Endothelial cell of umbilical vein (primary cell): ENCODE measurements around the gene MROH9.

Source experiments
- EZH2 ChIP-seq: IDR thresholded peaks from 2 replicates; pipeline ENCODE4 v1.6.1; 2012; ENCODE audit warnings: borderline replicate concordance, low read depth, mild to moderate bottlenecking, moderate library complexity, low read length, inconsistent platforms; ENCODE audit not compliant: severe bottlenecking
- FOS ChIP-seq: IDR thresholded peaks from 2 replicates; pipeline ENCODE4 v1.6.1; 2011; ENCODE audit warnings: mild to moderate bottlenecking, low read length, moderate library complexity, borderline replicate concordance; ENCODE audit not compliant: insufficient read depth
- GATA2 ChIP-seq: IDR thresholded peaks from 2 replicates; pipeline ENCODE4 v1.7.0; 2011; ENCODE audit warnings: low read depth, mild to moderate bottlenecking, moderate library complexity, mixed read lengths, low read length; ENCODE audit not compliant: insufficient read length, insufficient read depth
- JUN ChIP-seq: IDR thresholded peaks from 2 replicates; pipeline ENCODE4 v1.6.1; 2011; ENCODE audit warnings: borderline replicate concordance, low read depth; ENCODE audit not compliant: insufficient read length, insufficient read depth
- MAX ChIP-seq: IDR thresholded peaks from 2 replicates; pipeline ENCODE4 v1.6.1; 2011; ENCODE audit not compliant: insufficient read depth, insufficient read length
- MYC ChIP-seq: IDR thresholded peaks from one replicate; pipeline ENCODE4 v1.6.1; 2011; ENCODE audit warnings: mild to moderate bottlenecking, low read depth, low read length
- POLR2A ChIP-seq: IDR thresholded peaks from 2 replicates; pipeline ENCODE4 v1.6.1; 2012; ENCODE audit warnings: low read depth, mild to moderate bottlenecking, control low read depth, low read length
- POLR2AphosphoS5 ChIP-seq: IDR thresholded peaks from 2 replicates; pipeline ENCODE4 v1.6.1; 2012; ENCODE audit warnings: low read depth, mild to moderate bottlenecking, control low read depth, low read length, moderate library complexity; ENCODE audit not compliant: insufficient read depth
- TF ChIP-seq, protein P1 (sequence below), 2 donors: IDR thresholded peaks; 1 replicate in 1 of 2; 2 replicates in 1 of 2; pipeline ENCODE4 v1.5.1; 2011; ENCODE audit warnings: low read length in 2 of 2, mild to moderate bottlenecking in 2 of 2, moderate library complexity in 2 of 2, control low read depth in 1 of 2, inconsistent platforms in 1 of 2, low read depth in 1 of 2; ENCODE audit not compliant: insufficient read depth in 1 of 2; ENCODE audit errors: extremely low read depth in 1 of 2

GRCh38 chr1:170978371-170978910 is 43.1 kb downstream of the MROH9 start:
- TF ChIP-seq POLR2A: no peak
- TF ChIP-seq MAX: no peak
- TF ChIP-seq, protein P1, sequence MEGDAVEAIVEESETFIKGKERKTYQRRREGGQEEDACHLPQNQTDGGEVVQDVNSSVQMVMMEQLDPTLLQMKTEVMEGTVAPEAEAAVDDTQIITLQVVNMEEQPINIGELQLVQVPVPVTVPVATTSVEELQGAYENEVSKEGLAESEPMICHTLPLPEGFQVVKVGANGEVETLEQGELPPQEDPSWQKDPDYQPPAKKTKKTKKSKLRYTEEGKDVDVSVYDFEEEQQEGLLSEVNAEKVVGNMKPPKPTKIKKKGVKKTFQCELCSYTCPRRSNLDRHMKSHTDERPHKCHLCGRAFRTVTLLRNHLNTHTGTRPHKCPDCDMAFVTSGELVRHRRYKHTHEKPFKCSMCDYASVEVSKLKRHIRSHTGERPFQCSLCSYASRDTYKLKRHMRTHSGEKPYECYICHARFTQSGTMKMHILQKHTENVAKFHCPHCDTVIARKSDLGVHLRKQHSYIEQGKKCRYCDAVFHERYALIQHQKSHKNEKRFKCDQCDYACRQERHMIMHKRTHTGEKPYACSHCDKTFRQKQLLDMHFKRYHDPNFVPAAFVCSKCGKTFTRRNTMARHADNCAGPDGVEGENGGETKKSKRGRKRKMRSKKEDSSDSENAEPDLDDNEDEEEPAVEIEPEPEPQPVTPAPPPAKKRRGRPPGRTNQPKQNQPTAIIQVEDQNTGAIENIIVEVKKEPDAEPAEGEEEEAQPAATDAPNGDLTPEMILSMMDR (IDR thresholded peaks at IDR 0.05; ENCODE audit: extremely low read depth in 1 of 2, insufficient read depth in 1 of 2, low read depth in 1 of 2, low read length in 2 of 2): no peak
- no peak for TF ChIP-seq GATA2
- no peak for TF ChIP-seq POLR2AphosphoS5
- no peak for TF ChIP-seq MYC
- TF ChIP-seq EZH2: no peak
- no peak for TF ChIP-seq FOS
- TF ChIP-seq JUN: no peak
